Measurements from ENCODE around the gene EVA1B. TPM values are rescaled to one million over a fixed set of nuclear protein-coding genes. Genes with fewer than 3 reads are reported as not detected.

The EVA1B gene
- total and polyA plus RNA-seq, 8 donors = 8.3 to 67.2 (median 29.8) TPM; not detected in 1

DNA sequence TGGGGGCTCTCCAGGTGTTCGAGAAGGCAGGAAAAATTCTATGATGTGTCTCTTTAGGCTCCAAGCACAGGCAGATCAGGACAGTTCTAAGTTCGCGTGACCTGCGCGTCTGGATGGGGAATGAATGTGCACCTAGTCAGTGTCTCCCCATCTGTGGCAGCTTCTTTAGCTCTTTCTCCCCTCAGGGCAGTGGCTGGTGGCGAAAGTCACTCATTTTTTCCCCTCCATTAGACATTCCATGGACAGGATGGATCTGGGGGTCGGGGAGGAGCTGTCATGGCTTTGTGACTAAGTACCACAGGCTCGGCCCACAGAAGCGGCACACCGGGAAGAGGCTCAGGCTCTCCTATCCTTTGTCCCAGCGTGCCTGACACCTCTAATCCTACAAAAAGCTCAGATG, 31.0 kb upstream of the EVA1B start:
- 93 to 95% (median 95%) methylated on average over 8 to 11 of the region's 11 CpGs for WGBS, 5 donors
- no peak for DNase-seq
- Histone ChIP-seq H3K4me1 (peaks cover 33 to 48% (median 40%) of the 10 kb centered on the region in 4 donors), H3K27me3 (no peaks in the 10 kb centered on the region), H3K36me3 (peaks cover 56 to 97% (median 86%) of the 10 kb centered on the region in 4 donors), H3K9me3 (no peaks in the 10 kb centered on the region), H3K4me3 (no peak overlapping the region), H3K27ac (no peak overlapping the region)
- intact Hi-C loops (cut with DNase I; ENCODE audit: low total_unique reads) = no loop called here
- TF ChIP-seq POLR2A (IDR thresholded peaks at IDR 0.05) (no peak), POLR2AphosphoS5 (IDR thresholded peaks at IDR 0.05) (no peak), EP300 (IDR thresholded peaks at IDR 0.05) (no peak)
- TF ChIP-seq, protein P1, sequence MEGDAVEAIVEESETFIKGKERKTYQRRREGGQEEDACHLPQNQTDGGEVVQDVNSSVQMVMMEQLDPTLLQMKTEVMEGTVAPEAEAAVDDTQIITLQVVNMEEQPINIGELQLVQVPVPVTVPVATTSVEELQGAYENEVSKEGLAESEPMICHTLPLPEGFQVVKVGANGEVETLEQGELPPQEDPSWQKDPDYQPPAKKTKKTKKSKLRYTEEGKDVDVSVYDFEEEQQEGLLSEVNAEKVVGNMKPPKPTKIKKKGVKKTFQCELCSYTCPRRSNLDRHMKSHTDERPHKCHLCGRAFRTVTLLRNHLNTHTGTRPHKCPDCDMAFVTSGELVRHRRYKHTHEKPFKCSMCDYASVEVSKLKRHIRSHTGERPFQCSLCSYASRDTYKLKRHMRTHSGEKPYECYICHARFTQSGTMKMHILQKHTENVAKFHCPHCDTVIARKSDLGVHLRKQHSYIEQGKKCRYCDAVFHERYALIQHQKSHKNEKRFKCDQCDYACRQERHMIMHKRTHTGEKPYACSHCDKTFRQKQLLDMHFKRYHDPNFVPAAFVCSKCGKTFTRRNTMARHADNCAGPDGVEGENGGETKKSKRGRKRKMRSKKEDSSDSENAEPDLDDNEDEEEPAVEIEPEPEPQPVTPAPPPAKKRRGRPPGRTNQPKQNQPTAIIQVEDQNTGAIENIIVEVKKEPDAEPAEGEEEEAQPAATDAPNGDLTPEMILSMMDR (IDR thresholded peaks at IDR 0.05) = no peak

DNA sequence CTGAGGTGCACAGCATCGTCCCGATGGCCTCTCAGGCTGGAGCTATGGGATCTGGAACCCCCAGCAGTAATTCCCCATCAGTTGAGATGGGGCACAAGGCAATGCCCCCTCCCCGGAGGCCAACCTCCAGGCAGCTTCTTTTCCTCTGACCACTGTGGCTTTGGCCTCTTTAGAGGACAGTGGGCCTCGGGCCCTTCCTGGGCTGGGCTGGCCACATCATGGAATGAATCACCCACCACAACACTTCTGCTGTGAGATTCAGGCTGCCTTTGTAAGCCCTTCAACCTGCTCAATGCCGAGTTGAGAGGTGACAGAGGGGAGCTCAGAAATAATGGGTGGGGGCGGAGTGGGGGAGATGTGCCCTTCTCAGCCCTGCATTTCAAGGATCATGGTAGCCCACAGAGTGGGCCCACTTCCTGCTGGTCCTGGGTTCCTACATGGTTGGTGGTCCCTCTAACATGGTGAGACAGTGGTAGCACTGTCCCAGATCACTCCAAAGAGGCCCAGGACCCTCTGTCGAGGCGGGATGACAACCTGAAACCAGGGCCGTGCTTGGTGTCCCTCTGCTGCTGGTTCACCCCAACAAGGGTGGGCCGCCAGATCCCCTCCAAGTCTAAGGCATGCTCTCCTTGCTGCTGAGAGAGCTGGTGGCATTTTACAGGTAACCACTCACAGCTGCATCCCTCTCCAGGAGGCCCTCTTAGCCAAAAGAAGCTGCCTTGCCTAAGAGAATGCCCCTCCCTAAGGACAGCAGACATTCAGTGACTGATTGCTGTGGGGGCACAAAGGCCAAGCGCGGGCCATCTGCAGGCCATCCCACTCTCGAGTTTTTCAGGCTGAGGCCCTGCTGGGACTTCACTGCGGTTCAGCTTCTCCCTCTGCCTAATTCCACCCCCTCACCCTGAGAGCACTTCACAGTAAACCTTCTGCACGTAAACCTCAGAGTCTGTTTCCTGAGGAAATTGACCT, 29.7 kb upstream of the EVA1B start:
- TF ChIP-seq, protein P1 (IDR thresholded peaks at IDR 0.05) = no peak
- TF ChIP-seq POLR2AphosphoS5 (IDR thresholded peaks at IDR 0.05) = no peak
- no peak for TF ChIP-seq POLR2A (IDR thresholded peaks at IDR 0.05)
- no peak for TF ChIP-seq EP300 (IDR thresholded peaks at IDR 0.05)
- WGBS, 5 donors = 79 to 83% (median 80%) methylated on average over 15 of the region's 15 CpGs
- H3K27ac ChIP-seq = peak overlapping the region in 4 of 5 donors; percentile 8 to 82 (median 72)
- peaks cover 33 to 55% (median 43%) of the 10 kb centered on the region in 4 donors for H3K4me1 ChIP-seq
- peaks cover 52 to 97% (median 85%) of the 10 kb centered on the region in 4 donors for H3K36me3 ChIP-seq
- no peak for DNase-seq
- no peak overlapping the region for H3K4me3 ChIP-seq
- H3K27me3 ChIP-seq = no peaks in the 10 kb centered on the region
- intact Hi-C loops (cut with DNase I; ENCODE audit: low total_unique reads) = no loop called here
- no peaks in the 10 kb centered on the region for H3K9me3 ChIP-seq

DNA sequence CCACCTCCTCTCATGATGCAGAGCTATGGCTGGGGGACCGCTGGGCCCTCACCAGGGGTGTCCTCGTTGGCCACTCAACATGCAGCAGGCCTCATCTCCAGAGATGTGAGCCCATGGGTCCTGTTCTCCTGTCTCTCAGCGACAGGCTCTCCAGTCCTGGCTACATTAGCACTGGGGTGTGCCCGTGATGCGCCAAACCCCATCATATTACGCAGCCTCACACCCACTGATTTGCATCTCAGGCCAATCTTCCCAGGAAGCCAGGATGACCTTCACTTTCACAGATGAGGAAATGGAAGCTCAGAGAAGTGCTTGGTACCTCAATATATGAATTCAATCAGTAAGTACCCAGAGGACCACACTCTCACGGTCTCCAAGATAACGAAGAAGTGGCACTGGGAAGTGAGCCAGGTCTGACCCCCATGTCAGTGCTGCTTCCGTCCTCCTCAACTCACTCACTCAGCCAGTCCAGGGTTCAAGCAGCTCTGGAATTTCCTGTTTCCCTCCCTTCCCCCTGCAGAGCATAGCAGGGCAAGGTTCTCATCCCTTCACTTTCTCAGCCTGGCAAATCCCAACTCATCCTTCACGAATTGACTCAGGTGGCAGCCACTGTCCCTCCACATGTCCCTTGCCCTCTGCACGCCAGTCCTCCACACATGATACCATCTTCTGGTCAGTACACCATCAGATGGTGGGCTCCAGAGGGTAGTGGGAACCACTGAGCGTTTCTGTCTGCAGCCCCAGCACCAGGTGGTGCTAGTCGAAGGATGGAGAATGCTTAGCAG, 28.9 kb upstream of the EVA1B start:
- Histone ChIP-seq H3K36me3 (peaks cover 53 to 97% (median 85%) of the 10 kb centered on the region in 4 donors), H3K4me3 (no peak overlapping the region), H3K27ac (peak overlapping the region in 4 of 5 donors; percentile 65 to 82 (median 72)), H3K4me1 (peaks cover 33 to 55% (median 43%) of the 10 kb centered on the region in 4 donors), H3K9me3 (no peaks in the 10 kb centered on the region), H3K27me3 (no peaks in the 10 kb centered on the region)
- WGBS, 5 donors = 79 to 86% (median 82%) methylated on average over 13 of the region's 13 CpGs
- TF ChIP-seq, protein P1 (IDR thresholded peaks at IDR 0.05) = no peak
- TF ChIP-seq POLR2AphosphoS5 (IDR thresholded peaks at IDR 0.05) (no peak), POLR2A (IDR thresholded peaks at IDR 0.05) (no peak), EP300 (IDR thresholded peaks at IDR 0.05) (no peak)
- intact Hi-C loops (cut with DNase I; ENCODE audit: low total_unique reads) = no loop called here
- DNase-seq = no peak

Data from stomach (tissue), 9 donors.